ENCODE data around the gene PDCD7.
"Not testable (repeated sequence)": the region's sequence is repeated elsewhere in the genome, so short reads cannot be mapped to it uniquely, and the experiment has no call there.

The PDCD7 gene, protein sequence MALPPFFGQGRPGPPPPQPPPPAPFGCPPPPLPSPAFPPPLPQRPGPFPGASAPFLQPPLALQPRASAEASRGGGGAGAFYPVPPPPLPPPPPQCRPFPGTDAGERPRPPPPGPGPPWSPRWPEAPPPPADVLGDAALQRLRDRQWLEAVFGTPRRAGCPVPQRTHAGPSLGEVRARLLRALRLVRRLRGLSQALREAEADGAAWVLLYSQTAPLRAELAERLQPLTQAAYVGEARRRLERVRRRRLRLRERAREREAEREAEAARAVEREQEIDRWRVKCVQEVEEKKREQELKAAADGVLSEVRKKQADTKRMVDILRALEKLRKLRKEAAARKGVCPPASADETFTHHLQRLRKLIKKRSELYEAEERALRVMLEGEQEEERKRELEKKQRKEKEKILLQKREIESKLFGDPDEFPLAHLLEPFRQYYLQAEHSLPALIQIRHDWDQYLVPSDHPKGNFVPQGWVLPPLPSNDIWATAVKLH

DNA sequence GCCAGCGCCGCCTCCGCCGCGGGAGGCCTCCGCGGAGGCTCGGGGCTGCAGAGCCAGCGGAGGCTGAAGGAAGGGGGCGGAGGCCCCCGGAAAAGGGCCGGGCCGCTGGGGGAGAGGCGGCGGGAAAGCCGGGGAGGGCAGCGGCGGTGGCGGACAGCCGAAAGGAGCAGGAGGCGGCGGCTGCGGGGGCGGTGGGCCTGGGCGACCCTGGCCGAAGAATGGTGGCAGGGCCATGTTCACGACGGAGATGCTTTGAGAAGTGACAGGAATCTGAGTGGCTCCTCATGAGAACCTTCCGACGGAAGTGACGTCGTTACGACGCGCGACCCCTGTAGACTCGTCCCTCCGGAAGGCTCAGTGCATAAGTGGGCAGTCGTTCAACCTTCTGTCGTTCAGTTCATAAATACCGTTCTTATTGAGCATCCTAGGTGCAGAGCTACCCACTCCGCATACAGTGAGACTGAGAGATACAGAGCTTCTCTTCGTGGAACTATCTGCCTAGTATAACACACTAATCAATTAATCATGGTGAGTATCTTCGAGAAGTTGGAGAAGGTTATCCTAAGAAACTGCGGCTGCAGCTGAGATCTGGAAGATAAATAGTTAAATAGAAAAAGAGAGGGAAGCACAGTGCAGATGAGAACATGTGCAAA lies at the start of gene PDCD7:
Gene PDCD7, minus strand, starts transcription at position 261 of the 653 bp plus-strand sequence. Its CDS starts 27 bp downstream, at position 234.
- peaks cover 14% of the 10 kb centered on the region for H3K4me1 ChIP-seq
- H3K9me3 ChIP-seq, result peaks cover 21% of the 10 kb centered on the region
- peak within 1 kb of the TSS; percentile 54 for H3K4me3 ChIP-seq
- DNase-seq (ENCODE audit: low spot score in 2 of 2), result peak; percentile 96 to 99
- H3K27me3 ChIP-seq (ENCODE audit: low read depth), result no peaks in the 10 kb centered on the region
- in situ Hi-C loops (cut with MboI; ENCODE audit: low sequenced_read_pairs), result no loop called here
- H3K36me3 ChIP-seq (replicated peaks), result peaks cover 26% of the 10 kb centered on the region

DNA sequence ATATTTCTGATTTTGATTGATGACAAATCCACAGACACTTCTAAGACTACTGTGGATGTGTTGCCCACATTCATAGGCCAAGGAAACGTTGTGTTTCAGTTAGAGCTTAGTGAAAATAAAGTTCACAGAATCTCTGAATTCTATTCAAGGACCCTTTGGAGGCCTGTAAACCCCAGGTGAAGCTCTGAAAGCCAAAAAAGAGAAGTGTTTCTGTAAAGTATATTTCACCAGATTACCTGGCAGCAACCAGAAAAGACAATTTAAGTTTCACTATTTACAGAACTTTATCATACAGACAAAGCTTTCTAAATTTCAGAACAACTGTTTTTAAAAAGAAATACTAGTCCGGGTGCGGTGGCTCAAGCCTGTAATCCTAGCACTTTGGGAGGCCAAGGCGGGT lies 48.9 kb upstream of the PDCD7 start:
- in situ Hi-C loops (cut with MboI; ENCODE audit: low sequenced_read_pairs), result no loop called here
- DNase-seq (ENCODE audit: low spot score in 2 of 2), result no peak
- peaks cover 31% of the 10 kb centered on the region for H3K36me3 ChIP-seq (replicated peaks)
- H3K4me1 ChIP-seq, result peaks cover 16% of the 10 kb centered on the region
- no peaks in the 10 kb centered on the region for H3K9me3 ChIP-seq
- H3K27me3 ChIP-seq (ENCODE audit: low read depth), result no peaks in the 10 kb centered on the region
- peak overlapping the region; percentile 91 for H3K4me3 ChIP-seq

DNA sequence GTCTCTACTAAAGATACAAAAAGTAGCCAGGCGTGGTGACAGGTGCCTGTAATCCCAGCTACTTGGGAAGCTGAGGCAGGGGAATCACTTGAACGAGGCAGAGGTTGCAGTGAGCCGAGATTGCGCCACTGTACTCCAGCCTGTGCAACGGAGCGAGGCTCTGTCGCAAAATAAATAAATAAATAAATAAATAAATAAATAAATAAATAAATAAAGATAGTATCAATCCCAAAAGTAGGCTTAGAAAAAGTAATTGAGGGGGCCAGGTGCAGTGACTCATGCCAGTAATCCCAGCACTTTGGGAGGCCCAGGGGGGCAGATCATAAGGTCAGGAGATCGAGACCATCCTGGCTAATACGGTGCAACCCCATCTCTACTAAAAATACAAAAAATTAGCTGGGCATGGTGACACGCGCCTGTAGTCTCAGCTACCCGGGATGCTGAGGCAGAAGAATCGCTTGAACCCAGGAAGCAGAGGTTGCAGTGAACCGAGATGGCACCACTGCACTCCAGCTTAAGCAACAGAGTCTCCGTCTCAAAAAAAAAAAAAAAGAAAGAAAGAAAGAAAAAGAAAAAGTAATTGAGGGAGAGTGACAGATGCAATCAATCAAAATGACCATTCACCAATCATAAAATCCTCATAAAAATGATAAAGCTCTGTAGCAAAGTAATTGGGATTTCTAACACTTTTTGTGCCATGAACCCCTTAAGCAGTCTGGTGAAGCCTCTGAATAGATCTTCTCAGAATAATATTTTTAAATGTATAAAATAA lies 48.2 kb upstream of the PDCD7 start:
- Histone ChIP-seq H3K36me3 (replicated peaks) (peaks cover 39% of the 10 kb centered on the region), H3K4me1 (peaks cover 16% of the 10 kb centered on the region)
- H3K27me3 ChIP-seq (ENCODE audit: low read depth); H3K9me3 ChIP-seq; H3K4me3 ChIP-seq; in situ Hi-C loops (cut with MboI; ENCODE audit: low sequenced_read_pairs): not testable (repeated sequence)
- peak in 1 of 2 experiments; percentile 36 for DNase-seq (ENCODE audit: low spot score in 2 of 2)

DNA sequence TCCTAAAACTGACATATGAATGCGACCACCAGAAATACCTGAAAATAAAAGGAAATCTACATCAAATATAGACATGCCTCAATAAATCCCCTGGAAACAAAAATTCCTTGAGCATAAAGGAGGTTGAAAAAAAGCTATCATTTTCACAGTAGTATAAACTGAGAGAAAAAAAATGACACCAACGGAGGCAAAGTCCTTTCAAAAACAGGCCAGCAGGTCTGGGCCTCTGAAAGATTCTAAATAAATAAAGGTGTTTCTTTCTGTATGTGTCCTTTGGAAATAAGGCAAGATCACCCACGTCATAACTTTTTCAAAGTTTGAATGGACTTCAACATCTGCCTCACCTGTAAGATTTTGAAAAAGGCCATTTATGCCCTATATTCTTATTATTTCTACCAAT lies 46.6 kb upstream of the PDCD7 start:
- H3K9me3 ChIP-seq, result no peaks in the 10 kb centered on the region
- no peak for DNase-seq (ENCODE audit: low spot score in 2 of 2)
- H3K4me3 ChIP-seq, result no peak overlapping the region
- in situ Hi-C loops (cut with MboI; ENCODE audit: low sequenced_read_pairs), result no loop called here
- H3K36me3 ChIP-seq (replicated peaks), result peaks cover 53% of the 10 kb centered on the region
- H3K4me1 ChIP-seq, result peaks cover 11% of the 10 kb centered on the region
- no peaks in the 10 kb centered on the region for H3K27me3 ChIP-seq (ENCODE audit: low read depth)

DNA sequence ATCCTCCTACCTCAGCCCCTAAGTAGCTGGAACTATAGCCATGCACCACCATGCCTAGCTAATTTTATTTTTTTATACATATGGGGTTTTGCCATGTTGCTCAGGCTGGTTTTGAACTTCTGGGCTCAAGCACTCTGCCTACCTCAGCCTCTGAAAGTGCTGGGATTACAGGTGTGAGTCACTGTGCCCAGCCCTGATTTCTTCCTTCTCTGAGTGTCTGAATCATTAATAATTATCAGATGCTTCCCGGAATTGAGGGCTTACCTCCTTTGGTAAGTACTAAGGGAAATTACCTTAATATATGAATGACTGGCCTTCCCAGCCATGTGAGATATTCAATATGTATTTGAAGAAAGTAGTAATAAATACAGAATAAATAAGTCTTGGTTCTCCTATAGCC lies 44.3 kb upstream of the PDCD7 start:
- peaks cover 70% of the 10 kb centered on the region for H3K36me3 ChIP-seq (replicated peaks)
- in situ Hi-C loops (cut with MboI; ENCODE audit: low sequenced_read_pairs), result no loop called here
- H3K4me1 ChIP-seq, result peaks cover 10% of the 10 kb centered on the region
- no peaks in the 10 kb centered on the region for H3K27me3 ChIP-seq (ENCODE audit: low read depth)
- no peak overlapping the region for H3K4me3 ChIP-seq
- no peak for DNase-seq (ENCODE audit: low spot score in 2 of 2)
- H3K9me3 ChIP-seq, result no peaks in the 10 kb centered on the region

DNA sequence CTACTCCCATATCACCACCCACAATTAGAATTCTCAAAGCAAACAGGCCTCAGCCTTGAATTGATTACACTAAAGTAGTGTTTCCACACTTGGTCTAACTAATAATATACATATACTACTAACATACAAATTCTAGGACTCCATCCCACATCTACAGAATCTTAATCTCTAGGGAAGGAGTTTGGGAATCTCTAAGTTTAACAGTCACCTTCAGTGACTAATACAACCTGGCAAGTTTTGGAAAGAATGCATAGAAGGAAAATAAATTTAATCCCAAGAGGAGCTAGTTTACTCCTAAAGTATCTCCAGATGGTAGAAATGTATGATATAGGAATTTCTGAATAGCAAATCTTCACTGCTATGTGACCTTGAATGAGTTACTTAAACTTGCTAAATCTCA lies 42.4 kb upstream of the PDCD7 start:
- Histone ChIP-seq H3K9me3 (no peaks in the 10 kb centered on the region), H3K36me3 (replicated peaks) (peaks cover 84% of the 10 kb centered on the region), H3K4me1 (no peaks in the 10 kb centered on the region), H3K4me3 (no peak overlapping the region), H3K27me3 (ENCODE audit: low read depth) (no peaks in the 10 kb centered on the region)
- DNase-seq (ENCODE audit: low spot score in 2 of 2), result no peak
- in situ Hi-C loops (cut with MboI; ENCODE audit: low sequenced_read_pairs), result no loop called here

DNA sequence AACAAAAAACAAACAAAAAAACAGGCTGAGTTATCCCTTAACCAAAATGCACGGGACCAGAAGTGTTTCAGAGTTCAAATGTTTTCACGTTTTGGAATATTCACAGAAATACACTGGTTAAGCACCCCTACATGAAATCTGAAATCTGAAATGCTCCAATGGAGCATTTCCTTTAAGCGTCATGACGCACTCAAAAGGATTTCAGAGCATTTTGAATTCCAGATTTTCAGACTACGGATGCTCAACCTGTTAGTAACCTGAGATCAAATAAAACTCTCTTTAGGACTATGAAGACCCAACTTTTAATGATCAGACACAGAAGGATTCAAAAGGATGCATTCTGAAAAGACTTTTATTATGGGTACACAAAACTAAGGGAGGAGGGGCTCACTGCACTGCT lies 41.9 kb upstream of the PDCD7 start:
- no peaks in the 10 kb centered on the region for H3K4me1 ChIP-seq
- no peaks in the 10 kb centered on the region for H3K27me3 ChIP-seq (ENCODE audit: low read depth)
- in situ Hi-C loops (cut with MboI; ENCODE audit: low sequenced_read_pairs), result no loop called here
- H3K9me3 ChIP-seq, result no peaks in the 10 kb centered on the region
- peaks cover 88% of the 10 kb centered on the region for H3K36me3 ChIP-seq (replicated peaks)
- H3K4me3 ChIP-seq, result no peak overlapping the region
- no peak for DNase-seq (ENCODE audit: low spot score in 2 of 2)

DNA sequence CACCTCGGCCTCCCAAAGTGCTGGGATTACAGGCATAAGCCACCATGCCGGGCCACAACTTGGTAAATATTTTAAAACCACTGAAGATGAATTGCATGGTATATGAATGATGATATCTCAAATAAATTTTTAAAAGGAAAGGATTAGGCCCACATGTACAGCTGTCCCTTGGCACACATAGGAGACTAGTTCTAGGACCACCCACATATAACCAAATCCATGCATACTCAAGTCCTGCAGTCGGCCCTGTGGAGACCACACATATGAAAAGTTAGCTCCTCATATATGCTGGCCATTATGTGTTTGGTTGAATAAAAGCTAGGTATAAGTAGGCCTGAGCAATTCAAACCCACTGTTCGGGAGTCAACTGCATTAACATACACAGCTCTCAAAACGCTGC lies 40.9 kb upstream of the PDCD7 start:
- H3K36me3 ChIP-seq (replicated peaks), result peaks cover 90% of the 10 kb centered on the region
- no peak for DNase-seq (ENCODE audit: low spot score in 2 of 2)
- no peaks in the 10 kb centered on the region for H3K4me1 ChIP-seq

DNA sequence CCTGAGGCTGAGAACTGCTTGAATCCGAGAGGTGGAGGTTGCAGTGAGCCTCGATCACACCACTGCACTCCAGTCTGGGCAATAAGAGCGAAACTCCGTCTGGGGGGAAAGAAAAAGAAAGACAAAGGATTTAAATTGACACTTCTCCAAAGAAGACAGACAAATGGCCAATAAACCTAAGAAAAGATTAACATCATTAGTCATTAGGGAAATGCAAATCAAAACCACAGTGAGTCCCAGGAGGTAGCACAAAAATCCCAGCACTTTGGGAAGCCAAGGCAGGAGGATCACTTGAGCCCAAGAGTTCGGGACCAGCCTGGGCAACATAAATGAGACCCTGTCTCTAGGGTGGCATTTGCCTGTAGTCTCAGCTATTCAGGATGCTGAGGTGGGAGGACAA lies 38.9 kb upstream of the PDCD7 start:
- H3K4me1 ChIP-seq, result no peaks in the 10 kb centered on the region
- no peaks in the 10 kb centered on the region for H3K27me3 ChIP-seq (ENCODE audit: low read depth)
- no peak for DNase-seq (ENCODE audit: low spot score in 2 of 2)
- in situ Hi-C loops (cut with MboI; ENCODE audit: low sequenced_read_pairs), result no loop called here
- peaks cover 76% of the 10 kb centered on the region for H3K36me3 ChIP-seq (replicated peaks)
- H3K4me3 ChIP-seq, result no peak overlapping the region
- H3K9me3 ChIP-seq, result no peaks in the 10 kb centered on the region

More for the DNA sequence above, 40.9 kb upstream of the PDCD7 start:
- H3K27me3 ChIP-seq (ENCODE audit: low read depth), result no peaks in the 10 kb centered on the region
- H3K9me3 ChIP-seq, result no peaks in the 10 kb centered on the region
- in situ Hi-C loops (cut with MboI; ENCODE audit: low sequenced_read_pairs), result no loop called here
- no peak overlapping the region for H3K4me3 ChIP-seq

DNA sequence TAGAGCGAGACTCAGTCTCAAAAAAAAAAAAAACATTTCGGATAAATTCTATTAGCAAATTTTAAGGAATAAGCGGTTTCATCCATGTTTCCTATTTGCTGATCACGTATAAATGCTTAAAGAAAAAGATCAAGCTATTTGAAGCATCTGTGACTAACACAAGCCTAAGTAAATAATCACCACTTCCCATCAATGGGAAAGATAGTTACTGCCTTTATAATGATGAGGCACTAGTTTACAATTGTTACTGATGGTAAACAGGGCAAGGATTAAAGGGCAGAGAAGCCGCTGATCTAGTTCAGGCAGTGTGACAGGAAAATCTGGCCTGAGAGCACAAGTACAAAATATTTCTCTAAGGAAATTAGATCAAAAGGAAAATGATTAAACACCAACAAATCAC lies 37.8 kb upstream of the PDCD7 start:
- no peaks in the 10 kb centered on the region for H3K9me3 ChIP-seq
- in situ Hi-C loops (cut with MboI; ENCODE audit: low sequenced_read_pairs), result no loop called here
- H3K27me3 ChIP-seq (ENCODE audit: low read depth), result no peaks in the 10 kb centered on the region
- no peaks in the 10 kb centered on the region for H3K4me1 ChIP-seq
- peaks cover 74% of the 10 kb centered on the region for H3K36me3 ChIP-seq (replicated peaks)
- no peak overlapping the region for H3K4me3 ChIP-seq
- DNase-seq (ENCODE audit: low spot score in 2 of 2), result no peak

DNA sequence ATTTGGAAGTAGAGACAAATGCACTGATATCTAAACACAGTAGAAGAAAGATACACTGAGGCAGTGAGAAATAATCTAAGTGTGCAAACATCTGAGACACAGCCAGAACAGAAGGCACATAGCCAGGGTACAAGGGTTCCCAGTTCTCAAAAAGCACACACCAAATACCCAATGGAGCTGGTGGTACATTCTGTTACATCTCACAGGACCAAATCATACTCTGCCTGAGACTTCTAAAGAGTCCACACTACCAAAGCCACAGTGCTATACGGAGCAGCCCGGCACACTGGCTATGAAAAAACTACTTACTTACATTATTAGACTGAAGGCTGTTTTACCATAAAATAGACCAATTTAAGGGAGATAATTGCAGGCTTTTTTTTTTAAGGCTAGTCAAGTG lies 32.3 kb upstream of the PDCD7 start:
- H3K9me3 ChIP-seq, result no peaks in the 10 kb centered on the region
- H3K4me1 ChIP-seq, result no peaks in the 10 kb centered on the region
- DNase-seq (ENCODE audit: low spot score in 2 of 2), result no peak
- H3K27me3 ChIP-seq (ENCODE audit: low read depth), result no peaks in the 10 kb centered on the region
- H3K4me3 ChIP-seq, result no peak overlapping the region
- peaks cover 68% of the 10 kb centered on the region for H3K36me3 ChIP-seq (replicated peaks)
- in situ Hi-C loops (cut with MboI; ENCODE audit: low sequenced_read_pairs), result no loop called here

DNA sequence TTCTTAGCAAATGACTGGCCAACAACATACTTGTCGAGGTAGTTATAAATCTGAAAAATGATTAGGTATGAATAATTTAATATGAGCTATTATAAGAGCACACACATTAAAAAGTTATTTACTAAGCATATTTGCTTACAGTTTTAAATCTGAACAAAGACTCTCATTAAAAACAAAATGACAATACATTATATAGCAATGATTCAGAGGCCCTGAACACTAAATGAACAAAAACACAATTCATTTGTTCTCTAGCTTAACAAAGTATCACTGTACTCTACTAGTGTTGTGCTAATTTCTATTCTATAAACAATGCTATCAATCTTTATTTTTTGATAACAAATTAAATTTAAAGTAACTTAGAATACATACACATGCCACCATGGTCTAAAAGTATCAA lies 30.5 kb upstream of the PDCD7 start:
- Histone ChIP-seq H3K9me3 (no peaks in the 10 kb centered on the region), H3K4me3 (no peak overlapping the region), H3K4me1 (no peaks in the 10 kb centered on the region), H3K27me3 (ENCODE audit: low read depth) (no peaks in the 10 kb centered on the region), H3K36me3 (replicated peaks) (peaks cover 54% of the 10 kb centered on the region)
- in situ Hi-C loops (cut with MboI; ENCODE audit: low sequenced_read_pairs), result no loop called here
- DNase-seq (ENCODE audit: low spot score in 2 of 2), result no peak

DNA sequence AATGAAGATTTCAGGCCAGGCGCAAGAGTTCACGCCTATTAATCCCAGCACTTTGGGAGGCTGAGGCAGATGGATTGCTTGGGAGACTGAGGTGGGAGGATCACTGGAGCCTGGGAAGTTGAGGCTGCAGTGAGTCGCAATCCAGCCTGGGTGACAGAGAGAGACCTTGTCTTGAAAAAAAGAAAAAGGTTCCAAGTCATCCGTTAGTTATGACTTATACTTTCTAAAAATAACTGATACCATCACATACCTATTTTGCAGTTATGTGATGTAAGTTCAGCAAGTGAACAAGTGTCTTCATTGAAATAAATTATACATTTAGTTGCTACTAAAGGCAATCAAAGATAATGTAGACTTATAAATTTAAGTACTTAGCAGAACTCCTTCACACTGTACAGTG lies 29.4 kb upstream of the PDCD7 start:
- Histone ChIP-seq H3K36me3 (replicated peaks) (peaks cover 63% of the 10 kb centered on the region), H3K4me1 (no peaks in the 10 kb centered on the region), H3K4me3 (no peak overlapping the region), H3K27me3 (ENCODE audit: low read depth) (no peaks in the 10 kb centered on the region), H3K9me3 (no peaks in the 10 kb centered on the region)
- in situ Hi-C loops (cut with MboI; ENCODE audit: low sequenced_read_pairs), result no loop called here
- DNase-seq (ENCODE audit: low spot score in 2 of 2), result no peak

DNA sequence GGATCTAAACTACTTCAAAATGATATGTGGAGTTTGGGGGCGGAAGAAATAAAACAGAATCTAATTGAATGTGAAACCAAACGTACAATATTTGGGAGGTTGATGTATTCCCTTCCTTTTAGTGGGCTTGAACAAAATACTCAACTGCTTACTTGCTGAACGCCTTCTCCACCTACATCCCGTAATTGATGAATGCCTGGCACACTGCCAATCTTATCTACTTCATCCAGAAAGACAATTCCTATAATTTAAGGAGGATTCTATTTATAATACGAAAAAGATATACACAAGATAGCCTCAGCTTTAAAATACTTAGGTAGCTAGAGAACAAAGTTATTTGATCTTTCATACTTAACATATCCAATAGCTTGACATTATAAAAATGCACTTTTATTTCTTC lies 23.1 kb upstream of the PDCD7 start:
- in situ Hi-C loops (cut with MboI; ENCODE audit: low sequenced_read_pairs), result no loop called here
- no peaks in the 10 kb centered on the region for H3K27me3 ChIP-seq (ENCODE audit: low read depth)
- H3K36me3 ChIP-seq (replicated peaks), result peaks cover 69% of the 10 kb centered on the region
- H3K9me3 ChIP-seq, result no peaks in the 10 kb centered on the region
- H3K4me3 ChIP-seq, result no peak overlapping the region
- no peak for DNase-seq (ENCODE audit: low spot score in 2 of 2)
- no peaks in the 10 kb centered on the region for H3K4me1 ChIP-seq

Measured in HAP-1 (cell line).